Measurements from ENCODE around the gene TBX1. TPM values are rescaled to one million over a fixed set of nuclear protein-coding genes. Genes with fewer than 3 reads are reported as not detected.

The TBX1 gene
- 3.9 TPM for total RNA-seq (2021; ENCODE audit: unreplicated experiment)
- polyA plus RNA-seq (2012) = 0.68 and 0.69 TPM in 2 replicates
- Bru-seq, nascent RNA = percentile 55 among the genes with signal in this experiment
- BruChase-seq, experiment 1, labeled RNA remaining after a 6-hour chase = percentile 54 among the genes with signal in this experiment
- BruChase-seq, experiment 2, labeled RNA remaining after a 2-hour chase = percentile 60 among the genes with signal in this experiment
- long read RNA-seq = 0 reads

- Histone ChIP-seq H2AFZ (ENCODE audit: low read depth, low read length, poor library complexity, severe bottlenecking) (no peak within 1 kb of the TSS), H3K27ac (ENCODE audit: low read depth, low read length) (no peak within 1 kb of the TSS), H3K27me3 (ENCODE audit: insufficient read depth, low read length) (no peaks in the 10 kb centered on the region), H3K9ac (ENCODE audit: low read length) (no peak within 1 kb of the TSS), H3K4me2 (ENCODE audit: low read length) (no peak within 1 kb of the TSS), H3K4me3 (replicated peaks in 1 of 2; ENCODE audit: low read depth in 1 of 2, low read length in 2 of 2) (no peak within 1 kb of the TSS), H4K20me1 (ENCODE audit: insufficient read depth) (no peaks in the 10 kb centered on the region), H3K9me3 (ENCODE audit: control insufficient read depth in 1 of 2, insufficient read depth in 1 of 2, low read depth in 1 of 2, low read length in 2 of 2) (no peaks in the 10 kb centered on the region), H3K4me1 (ENCODE audit: control insufficient read depth in 1 of 2, insufficient read depth in 2 of 2, low read length in 2 of 2) (peaks cover 7 to 22% of the 10 kb centered on the region in 2 experiments), H3K79me2 (ENCODE audit: insufficient read depth, low read length) (no peaks in the 10 kb centered on the region), H3K9me2 (ENCODE audit: insufficient read depth) (no peaks in the 10 kb centered on the region), H3K36me3 (ENCODE audit: control insufficient read depth in 1 of 2, insufficient read depth in 2 of 2, low read length in 2 of 2) (no peaks in the 10 kb centered on the region)
- CTCF ChIA-PET = no interaction called here
- ATAC-seq (no peak), DNase-seq (ENCODE audit: low read depth, low spot score) (no peak)
- POLR2A ChIA-PET = no interaction called here
- TF ChIP-seq, protein P1, sequence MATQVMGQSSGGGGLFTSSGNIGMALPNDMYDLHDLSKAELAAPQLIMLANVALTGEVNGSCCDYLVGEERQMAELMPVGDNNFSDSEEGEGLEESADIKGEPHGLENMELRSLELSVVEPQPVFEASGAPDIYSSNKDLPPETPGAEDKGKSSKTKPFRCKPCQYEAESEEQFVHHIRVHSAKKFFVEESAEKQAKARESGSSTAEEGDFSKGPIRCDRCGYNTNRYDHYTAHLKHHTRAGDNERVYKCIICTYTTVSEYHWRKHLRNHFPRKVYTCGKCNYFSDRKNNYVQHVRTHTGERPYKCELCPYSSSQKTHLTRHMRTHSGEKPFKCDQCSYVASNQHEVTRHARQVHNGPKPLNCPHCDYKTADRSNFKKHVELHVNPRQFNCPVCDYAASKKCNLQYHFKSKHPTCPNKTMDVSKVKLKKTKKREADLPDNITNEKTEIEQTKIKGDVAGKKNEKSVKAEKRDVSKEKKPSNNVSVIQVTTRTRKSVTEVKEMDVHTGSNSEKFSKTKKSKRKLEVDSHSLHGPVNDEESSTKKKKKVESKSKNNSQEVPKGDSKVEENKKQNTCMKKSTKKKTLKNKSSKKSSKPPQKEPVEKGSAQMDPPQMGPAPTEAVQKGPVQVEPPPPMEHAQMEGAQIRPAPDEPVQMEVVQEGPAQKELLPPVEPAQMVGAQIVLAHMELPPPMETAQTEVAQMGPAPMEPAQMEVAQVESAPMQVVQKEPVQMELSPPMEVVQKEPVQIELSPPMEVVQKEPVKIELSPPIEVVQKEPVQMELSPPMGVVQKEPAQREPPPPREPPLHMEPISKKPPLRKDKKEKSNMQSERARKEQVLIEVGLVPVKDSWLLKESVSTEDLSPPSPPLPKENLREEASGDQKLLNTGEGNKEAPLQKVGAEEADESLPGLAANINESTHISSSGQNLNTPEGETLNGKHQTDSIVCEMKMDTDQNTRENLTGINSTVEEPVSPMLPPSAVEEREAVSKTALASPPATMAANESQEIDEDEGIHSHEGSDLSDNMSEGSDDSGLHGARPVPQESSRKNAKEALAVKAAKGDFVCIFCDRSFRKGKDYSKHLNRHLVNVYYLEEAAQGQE (IDR thresholded peaks at IDR 0.05; ENCODE audit: low read depth) = no peak
- TF ChIP-seq, protein P2, sequence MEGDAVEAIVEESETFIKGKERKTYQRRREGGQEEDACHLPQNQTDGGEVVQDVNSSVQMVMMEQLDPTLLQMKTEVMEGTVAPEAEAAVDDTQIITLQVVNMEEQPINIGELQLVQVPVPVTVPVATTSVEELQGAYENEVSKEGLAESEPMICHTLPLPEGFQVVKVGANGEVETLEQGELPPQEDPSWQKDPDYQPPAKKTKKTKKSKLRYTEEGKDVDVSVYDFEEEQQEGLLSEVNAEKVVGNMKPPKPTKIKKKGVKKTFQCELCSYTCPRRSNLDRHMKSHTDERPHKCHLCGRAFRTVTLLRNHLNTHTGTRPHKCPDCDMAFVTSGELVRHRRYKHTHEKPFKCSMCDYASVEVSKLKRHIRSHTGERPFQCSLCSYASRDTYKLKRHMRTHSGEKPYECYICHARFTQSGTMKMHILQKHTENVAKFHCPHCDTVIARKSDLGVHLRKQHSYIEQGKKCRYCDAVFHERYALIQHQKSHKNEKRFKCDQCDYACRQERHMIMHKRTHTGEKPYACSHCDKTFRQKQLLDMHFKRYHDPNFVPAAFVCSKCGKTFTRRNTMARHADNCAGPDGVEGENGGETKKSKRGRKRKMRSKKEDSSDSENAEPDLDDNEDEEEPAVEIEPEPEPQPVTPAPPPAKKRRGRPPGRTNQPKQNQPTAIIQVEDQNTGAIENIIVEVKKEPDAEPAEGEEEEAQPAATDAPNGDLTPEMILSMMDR (IDR thresholded peaks at IDR 0.05 in 2 of 3, conservative IDR thresholded peaks at IDR 0.05 in 1 of 3; ENCODE audit: borderline replicate concordance in 1 of 3, insufficient read depth in 1 of 3, low read depth in 2 of 3, low read length in 2 of 3) = no peak
- TF ChIP-seq ZBTB33 (IDR thresholded peaks at IDR 0.05; ENCODE audit: extremely low read depth, insufficient replicate concordance, low read length) (no peak), ATF3 (IDR thresholded peaks at IDR 0.05) (no peak), TCF7L2 (IDR thresholded peaks at IDR 0.05; ENCODE audit: borderline replicate concordance, extremely low read depth, insufficient read depth, insufficient read length) (no peak), CBX3 (IDR thresholded peaks at IDR 0.05; ENCODE audit: low read depth) (no peak), RAD21 (IDR thresholded peaks at IDR 0.05; ENCODE audit: low read depth) (no peak), SIN3A (IDR thresholded peaks at IDR 0.05; ENCODE audit: low read depth) (no peak), POLR2AphosphoS5 (IDR thresholded peaks at IDR 0.05; ENCODE audit: low read depth, low read length) (no peak)
- TF ChIP-seq, protein P3, sequence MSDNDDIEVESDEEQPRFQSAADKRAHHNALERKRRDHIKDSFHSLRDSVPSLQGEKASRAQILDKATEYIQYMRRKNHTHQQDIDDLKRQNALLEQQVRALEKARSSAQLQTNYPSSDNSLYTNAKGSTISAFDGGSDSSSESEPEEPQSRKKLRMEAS (IDR thresholded peaks at IDR 0.05) = no peak
- RAD21 ChIA-PET (ENCODE audit: low non-redundant PET in 1 of 2, low total read pairs in 2 of 2, uncharacterized antibody in 2 of 2, unreplicated experiment in 2 of 2) = no interaction called here
- intact Hi-C loops (cut with micrococcal nuclease) = no loop called here
- BruUV-seq (replicated peaks) = no TSS peak
These were observed at the start of gene TBX1 for GRCh38 chr22:19760058-19760950. Gene TBX1, plus strand, starts transcription at chr22:19760778. Its CDS starts 66 bp downstream, at chr22:19760844.

Measured in HCT116 (cell line).